ENCODE data around the gene MFAP2.
"Not testable (repeated sequence)": the region's sequence is repeated elsewhere in the genome, so short reads cannot be mapped to it uniquely, and the experiment has no call there.

The MFAP2 gene

GRCh38 chr1:16960560-16961296, 19.7 kb downstream of the MFAP2 start:
- no peak overlapping the region for H2AFZ ChIP-seq (ENCODE audit: low read depth, low read length)
- no peaks in the 10 kb centered on the region for H3K4me1 ChIP-seq (ENCODE audit: insufficient read depth, low read length)
- H3K4me3 ChIP-seq (ENCODE audit: low read length): no peak overlapping the region

DNA sequence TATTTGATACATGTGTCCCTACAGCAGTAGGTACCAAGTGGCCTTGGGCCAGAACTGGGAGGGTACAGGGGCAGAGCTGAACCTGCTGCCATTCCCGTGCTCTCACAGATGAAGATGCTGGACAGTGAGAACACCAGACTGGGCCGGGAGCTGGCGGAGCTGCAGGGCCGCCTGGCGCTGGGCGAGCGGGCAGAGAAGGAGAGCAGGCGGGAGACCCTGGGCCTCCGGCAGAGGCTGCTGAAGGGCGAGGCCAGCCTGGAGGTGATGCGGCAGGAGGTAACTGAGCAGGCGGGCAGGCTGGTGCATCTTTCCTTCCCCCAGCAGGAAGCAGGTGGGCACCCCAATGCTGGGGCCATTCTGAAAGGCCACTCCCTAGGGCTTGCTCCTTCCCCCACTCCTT, 21.9 kb downstream of the MFAP2 start:
- no peak overlapping the region for H3K4me3 ChIP-seq (ENCODE audit: low read length)
- H2AFZ ChIP-seq (ENCODE audit: low read depth, low read length): no peak overlapping the region
- H3K9me3 ChIP-seq (ENCODE audit: low read length): no peaks in the 10 kb centered on the region
- no peaks in the 10 kb centered on the region for H3K4me1 ChIP-seq (ENCODE audit: insufficient read depth, low read length)
- H3K36me3 ChIP-seq (ENCODE audit: insufficient read depth, low read length): peaks cover 3% of the 10 kb centered on the region
- no peaks in the 10 kb centered on the region for H3K27me3 ChIP-seq (ENCODE audit: insufficient read depth, low read length)

More at GRCh38 chr1:16960560-16961296, 19.7 kb downstream of the MFAP2 start:
- Histone ChIP-seq H3K9me3 (ENCODE audit: low read length) (no peaks in the 10 kb centered on the region), H3K36me3 (ENCODE audit: insufficient read depth, low read length) (peaks cover 3% of the 10 kb centered on the region), H3K27me3 (ENCODE audit: insufficient read depth, low read length) (no peaks in the 10 kb centered on the region)

DNA sequence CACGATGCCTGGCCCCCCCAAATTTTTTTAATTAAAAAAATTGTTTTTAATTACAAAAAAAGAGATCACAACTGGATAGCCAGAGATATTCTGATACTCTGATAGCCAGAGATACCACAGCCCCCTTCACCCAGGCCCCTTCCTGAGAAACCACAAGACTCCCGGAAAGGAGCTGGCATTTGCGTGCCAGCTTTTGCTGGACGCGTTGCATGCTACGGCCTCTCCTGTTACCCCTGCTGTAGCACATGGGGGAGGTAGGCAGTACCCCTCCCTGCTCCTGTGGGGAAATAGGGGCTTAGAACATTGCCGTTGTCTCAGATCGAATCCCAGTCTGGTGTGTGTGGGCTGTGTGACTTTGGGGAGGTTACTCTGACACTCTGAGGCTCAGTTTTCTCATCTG, 22.7 kb downstream of the MFAP2 start:
- Histone ChIP-seq H3K4me3 (ENCODE audit: low read length) (no peak overlapping the region), H3K27me3 (ENCODE audit: insufficient read depth, low read length) (no peaks in the 10 kb centered on the region), H2AFZ (ENCODE audit: low read depth, low read length) (no peak overlapping the region), H3K4me1 (ENCODE audit: insufficient read depth, low read length) (peaks cover 2% of the 10 kb centered on the region), H3K9me3 (ENCODE audit: low read length) (no peaks in the 10 kb centered on the region), H3K36me3 (ENCODE audit: insufficient read depth, low read length) (no peaks in the 10 kb centered on the region)

- Histone ChIP-seq H3K4me1 (ENCODE audit: insufficient read depth, low read length) (peaks cover 2% of the 10 kb centered on the region), H2AFZ (ENCODE audit: low read depth, low read length) (no peak overlapping the region), H3K9me3 (ENCODE audit: low read length) (no peaks in the 10 kb centered on the region), H3K36me3 (ENCODE audit: insufficient read depth, low read length) (no peaks in the 10 kb centered on the region), H3K27me3 (ENCODE audit: insufficient read depth, low read length) (no peaks in the 10 kb centered on the region), H3K4me3 (ENCODE audit: low read length) (no peak overlapping the region)
Measured at GRCh38 chr1:16956775-16957174, 23.6 kb downstream of the MFAP2 start.

GRCh38 chr1:16955186-16955585, 25.2 kb downstream of the MFAP2 start:
- peaks cover 2% of the 10 kb centered on the region for H3K4me1 ChIP-seq (ENCODE audit: insufficient read depth, low read length)
- no peaks in the 10 kb centered on the region for H3K36me3 ChIP-seq (ENCODE audit: insufficient read depth, low read length)
- H3K27me3 ChIP-seq (ENCODE audit: insufficient read depth, low read length): no peaks in the 10 kb centered on the region
- no peak overlapping the region for H2AFZ ChIP-seq (ENCODE audit: low read depth, low read length)
- H3K4me3 ChIP-seq (ENCODE audit: low read length): no peak overlapping the region
- H3K9me3 ChIP-seq (ENCODE audit: low read length): no peaks in the 10 kb centered on the region

DNA sequence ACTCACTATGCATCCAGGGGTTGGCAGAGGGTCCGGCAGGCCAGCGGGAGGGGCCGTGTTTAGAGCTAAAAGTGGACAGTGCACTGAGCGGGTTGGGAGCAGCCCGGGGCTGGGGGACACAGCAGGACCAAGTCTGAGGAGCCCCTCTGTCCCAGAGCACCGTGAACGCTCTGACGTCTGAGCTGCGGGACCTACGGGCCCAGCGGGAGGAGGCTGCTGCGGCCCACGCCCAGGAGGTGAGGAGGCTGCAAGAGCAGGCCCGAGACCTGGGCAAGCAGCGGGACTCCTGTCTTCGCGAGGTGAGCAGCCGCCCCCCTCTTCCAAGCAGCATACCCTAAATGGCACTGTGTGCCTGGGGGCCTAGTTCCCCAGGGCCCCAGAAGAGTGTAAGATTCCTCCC, 25.8 kb downstream of the MFAP2 start:
- Histone ChIP-seq H3K4me1 (ENCODE audit: insufficient read depth, low read length) (peaks cover 2% of the 10 kb centered on the region), H3K27me3 (ENCODE audit: insufficient read depth, low read length) (no peaks in the 10 kb centered on the region), H3K9me3 (ENCODE audit: low read length) (no peaks in the 10 kb centered on the region), H2AFZ (ENCODE audit: low read depth, low read length) (no peak overlapping the region), H3K36me3 (ENCODE audit: insufficient read depth, low read length) (no peaks in the 10 kb centered on the region), H3K4me3 (ENCODE audit: low read length) (no peak overlapping the region)

- H3K9me3 ChIP-seq (ENCODE audit: low read length); H2AFZ ChIP-seq (ENCODE audit: low read depth, low read length); H3K4me3 ChIP-seq (ENCODE audit: low read length); H3K4me1 ChIP-seq (ENCODE audit: insufficient read depth, low read length); H3K27me3 ChIP-seq (ENCODE audit: insufficient read depth, low read length); H3K36me3 ChIP-seq (ENCODE audit: insufficient read depth, low read length): not testable (repeated sequence)
Measured at GRCh38 chr1:16952376-16952775, 28.0 kb downstream of the MFAP2 start.

DNA sequence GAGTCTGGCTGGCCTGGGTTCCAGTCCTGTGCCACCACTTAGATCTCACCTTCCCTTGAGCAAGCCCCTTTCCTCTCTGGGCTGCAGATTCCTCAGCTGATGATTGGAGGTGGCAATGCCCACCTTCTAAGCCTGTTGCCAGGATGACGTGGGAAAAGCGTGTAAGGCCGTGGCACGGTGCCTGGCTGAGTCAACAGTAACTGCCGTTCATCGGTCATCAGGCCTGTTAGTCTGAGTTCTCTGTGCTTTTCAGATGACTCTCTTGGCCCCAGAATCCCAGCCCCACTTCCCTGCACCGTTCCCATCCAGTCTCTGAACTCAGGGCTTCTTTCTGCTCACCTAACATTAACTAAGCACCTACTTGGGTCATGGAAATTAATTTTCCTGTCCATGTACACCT, 31.4 kb downstream of the MFAP2 start:
- H3K36me3 ChIP-seq (ENCODE audit: insufficient read depth, low read length): not testable (repeated sequence)

DNA sequence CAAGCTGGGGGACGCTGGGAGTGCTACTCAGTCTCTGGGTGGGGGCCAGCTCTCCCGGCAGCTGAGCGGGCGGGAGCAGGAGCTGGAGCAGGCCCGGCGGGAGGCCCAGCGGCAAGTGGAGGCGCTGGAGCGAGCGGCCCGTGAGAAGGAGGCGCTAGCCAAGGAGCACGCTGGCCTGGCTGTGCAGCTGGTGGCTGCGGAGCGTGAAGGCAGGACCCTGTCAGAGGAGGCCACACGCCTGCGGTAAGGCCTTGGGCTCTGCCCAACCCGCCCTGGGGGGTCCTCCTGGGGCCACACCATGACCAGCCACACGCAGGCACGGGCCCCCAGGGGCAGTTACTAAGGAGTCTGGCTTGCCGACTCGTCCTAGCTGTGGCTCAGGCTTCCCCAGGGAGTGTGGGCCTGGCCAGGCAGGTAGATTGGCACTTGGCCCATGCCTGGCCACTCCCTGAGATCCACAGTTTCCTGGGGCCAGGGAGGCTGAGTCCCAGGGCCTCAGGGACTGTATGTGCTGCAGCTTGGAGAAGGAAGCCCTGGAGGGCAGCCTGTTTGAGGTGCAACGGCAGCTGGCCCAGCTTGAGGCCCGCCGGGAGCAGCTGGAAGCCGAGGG, 32.0 kb downstream of the MFAP2 start:
- not testable (repeated sequence) for H3K36me3 ChIP-seq (ENCODE audit: insufficient read depth, low read length); H3K9me3 ChIP-seq (ENCODE audit: low read length); H3K4me1 ChIP-seq (ENCODE audit: insufficient read depth, low read length); H2AFZ ChIP-seq (ENCODE audit: low read depth, low read length); H3K4me3 ChIP-seq (ENCODE audit: low read length); H3K27me3 ChIP-seq (ENCODE audit: insufficient read depth, low read length)

More for the DNA sequence above, 31.4 kb downstream of the MFAP2 start:
- H2AFZ ChIP-seq (ENCODE audit: low read depth, low read length); H3K9me3 ChIP-seq (ENCODE audit: low read length); H3K27me3 ChIP-seq (ENCODE audit: insufficient read depth, low read length); H3K4me1 ChIP-seq (ENCODE audit: insufficient read depth, low read length); H3K4me3 ChIP-seq (ENCODE audit: low read length): not testable (repeated sequence)

DNA sequence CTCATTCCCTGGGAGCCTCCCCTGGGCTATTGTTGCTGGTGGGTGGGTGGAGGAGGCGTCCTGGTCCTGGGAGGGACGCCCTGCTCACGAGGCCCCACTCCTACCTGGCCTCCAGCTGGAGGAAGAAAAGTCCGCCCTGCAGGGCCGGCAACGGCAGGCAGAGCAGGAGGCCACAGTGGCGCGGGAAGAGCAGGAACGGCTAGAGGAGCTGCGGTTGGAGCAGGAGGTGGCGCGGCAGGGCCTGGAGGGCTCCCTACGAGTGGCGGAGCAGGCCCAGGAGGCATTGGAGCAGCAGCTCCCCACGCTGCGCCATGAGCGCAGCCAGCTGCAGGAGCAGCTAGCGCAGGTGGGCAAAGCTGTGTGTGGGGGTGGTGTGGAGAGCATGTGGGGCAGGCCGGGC, 33.8 kb downstream of the MFAP2 start:
- peaks cover 6% of the 10 kb centered on the region for H3K36me3 ChIP-seq (ENCODE audit: insufficient read depth, low read length)
- no peak overlapping the region for H2AFZ ChIP-seq (ENCODE audit: low read depth, low read length)
- H3K9me3 ChIP-seq (ENCODE audit: low read length): no peaks in the 10 kb centered on the region
- no peak overlapping the region for H3K4me3 ChIP-seq (ENCODE audit: low read length)
- no peaks in the 10 kb centered on the region for H3K4me1 ChIP-seq (ENCODE audit: insufficient read depth, low read length)
- no peaks in the 10 kb centered on the region for H3K27me3 ChIP-seq (ENCODE audit: insufficient read depth, low read length)

DNA sequence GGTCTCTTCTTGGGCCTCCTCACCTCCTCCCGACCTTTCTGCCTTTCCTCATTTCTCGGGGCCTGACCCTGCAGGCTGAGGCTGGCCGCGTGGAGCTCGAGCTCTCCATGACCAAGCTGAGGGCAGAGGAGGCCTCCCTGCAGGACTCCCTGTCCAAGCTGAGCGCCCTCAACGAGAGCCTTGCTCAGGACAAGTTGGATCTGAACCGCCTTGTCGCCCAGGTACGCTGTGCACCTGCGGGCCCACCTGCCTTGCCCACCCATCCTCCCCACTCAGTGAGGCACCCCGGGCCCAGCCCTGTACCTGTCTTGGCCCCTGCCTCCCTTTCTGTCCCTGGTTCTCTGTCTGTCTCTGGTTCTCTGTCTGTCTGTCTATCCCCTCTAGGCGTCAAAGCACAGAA, 34.2 kb downstream of the MFAP2 start:
- not testable (repeated sequence) for H3K9me3 ChIP-seq (ENCODE audit: low read length); H2AFZ ChIP-seq (ENCODE audit: low read depth, low read length); H3K4me1 ChIP-seq (ENCODE audit: insufficient read depth, low read length); H3K4me3 ChIP-seq (ENCODE audit: low read length); H3K27me3 ChIP-seq (ENCODE audit: insufficient read depth, low read length); H3K36me3 ChIP-seq (ENCODE audit: insufficient read depth, low read length)

DNA sequence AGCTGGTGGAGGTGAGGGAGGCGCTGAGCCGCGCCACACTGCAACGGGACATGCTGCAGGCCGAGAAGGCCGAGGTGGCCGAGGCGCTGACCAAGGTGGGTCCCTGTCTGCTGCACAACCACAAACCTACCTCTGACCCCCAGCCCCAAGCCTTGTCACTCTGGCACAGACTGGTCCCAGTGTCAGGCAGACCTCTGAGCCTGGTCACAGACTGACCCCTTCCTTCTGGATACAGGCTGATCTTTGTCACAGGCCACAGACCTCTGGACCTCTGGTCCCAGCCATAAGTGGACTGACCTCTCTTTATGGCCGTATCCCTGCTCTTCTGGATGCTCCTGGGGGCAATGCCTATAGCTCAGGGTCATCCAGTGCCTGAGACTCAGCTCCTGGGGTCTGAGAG, 34.9 kb downstream of the MFAP2 start:
- H3K4me1 ChIP-seq (ENCODE audit: insufficient read depth, low read length); H3K27me3 ChIP-seq (ENCODE audit: insufficient read depth, low read length); H2AFZ ChIP-seq (ENCODE audit: low read depth, low read length); H3K9me3 ChIP-seq (ENCODE audit: low read length); H3K36me3 ChIP-seq (ENCODE audit: insufficient read depth, low read length); H3K4me3 ChIP-seq (ENCODE audit: low read length): not testable (repeated sequence)

DNA sequence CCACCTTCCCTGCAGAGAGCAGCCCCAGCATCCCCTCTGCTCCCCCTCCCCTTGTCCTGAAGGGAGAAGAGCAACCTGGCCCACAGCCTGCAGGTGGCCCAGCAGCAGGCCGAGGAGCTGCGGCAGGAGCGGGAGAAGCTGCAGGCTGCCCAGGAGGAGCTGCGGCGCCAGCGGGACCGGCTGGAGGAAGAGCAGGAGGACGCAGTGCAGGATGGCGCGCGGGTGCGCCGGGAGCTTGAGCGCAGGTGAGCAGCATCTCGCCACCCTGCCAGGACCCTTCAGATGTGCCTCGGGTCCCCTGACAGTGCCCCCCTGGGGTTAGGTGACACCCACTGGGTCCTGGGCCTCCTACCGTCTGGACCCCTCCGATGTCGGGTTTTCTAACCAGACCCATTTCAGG, 36.4 kb downstream of the MFAP2 start:
- H3K27me3 ChIP-seq (ENCODE audit: insufficient read depth, low read length): no peaks in the 10 kb centered on the region
- peaks cover 8% of the 10 kb centered on the region for H3K36me3 ChIP-seq (ENCODE audit: insufficient read depth, low read length)
- no peak overlapping the region for H3K4me3 ChIP-seq (ENCODE audit: low read length)
- H3K9me3 ChIP-seq (ENCODE audit: low read length): no peaks in the 10 kb centered on the region
- no peaks in the 10 kb centered on the region for H3K4me1 ChIP-seq (ENCODE audit: insufficient read depth, low read length)
- H2AFZ ChIP-seq (ENCODE audit: low read depth, low read length): no peak overlapping the region
